Measurements from ENCODE around the gene ACE.

Gene ACE

DNA sequence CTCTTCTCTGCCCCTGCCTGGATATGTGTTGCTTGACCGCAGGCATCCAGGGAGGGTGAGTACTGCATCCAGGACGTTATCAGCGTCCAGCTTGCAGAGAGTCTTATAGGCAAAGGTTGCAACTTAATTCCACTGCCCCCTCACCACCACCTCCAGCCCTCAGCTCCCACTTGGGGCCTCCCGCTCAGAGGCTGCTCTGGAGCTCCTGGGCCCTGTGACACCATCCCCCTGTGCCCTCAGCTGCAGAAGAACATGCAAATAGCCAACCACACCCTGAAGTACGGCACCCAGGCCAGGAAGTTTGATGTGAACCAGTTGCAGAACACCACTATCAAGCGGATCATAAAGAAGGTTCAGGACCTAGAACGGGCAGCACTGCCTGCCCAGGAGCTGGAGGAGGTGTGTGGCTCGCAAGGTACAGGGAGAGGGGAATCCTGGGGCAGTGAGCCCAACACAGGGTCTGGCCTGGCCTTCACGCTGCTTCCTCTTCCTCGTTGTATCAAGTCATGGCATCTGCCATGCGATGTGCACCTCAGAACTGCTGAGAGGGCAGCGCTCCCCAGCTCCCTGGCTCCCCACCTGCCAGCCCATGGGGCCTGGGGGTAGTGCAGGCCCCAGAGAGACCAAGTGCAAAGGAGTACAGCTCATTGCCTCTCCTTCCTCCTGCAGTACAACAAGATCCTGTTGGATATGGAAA, 9.6 kb downstream of the ACE start:
- no peak for FAIRE-seq
- no peak for TF ChIP-seq POLR2A (IDR thresholded peaks at IDR 0.05; ENCODE audit: low read depth, low read length)
- no peak for DNase-seq (ENCODE audit: insufficient read length, low spot score)

DNA sequence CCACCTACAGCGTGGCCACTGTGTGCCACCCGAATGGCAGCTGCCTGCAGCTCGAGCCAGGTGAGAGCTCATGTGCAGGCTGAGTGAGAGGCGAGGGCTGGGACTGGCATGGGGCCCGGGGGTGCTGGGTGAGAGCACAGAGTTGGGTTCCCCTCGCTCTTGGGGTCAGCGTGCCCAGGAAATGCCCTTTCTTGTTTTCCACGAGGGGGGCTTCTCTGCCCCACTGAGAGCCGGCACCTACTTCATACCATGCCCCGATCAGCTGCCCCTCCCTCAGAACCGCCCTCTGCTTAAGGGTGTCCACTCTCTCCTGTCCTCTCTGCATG, 10.1 kb downstream of the ACE start:
- TF ChIP-seq POLR2A (IDR thresholded peaks at IDR 0.05; ENCODE audit: low read depth, low read length), result no peak
- DNase-seq (ENCODE audit: insufficient read length, low spot score) (no peak), FAIRE-seq (no peak)

DNA sequence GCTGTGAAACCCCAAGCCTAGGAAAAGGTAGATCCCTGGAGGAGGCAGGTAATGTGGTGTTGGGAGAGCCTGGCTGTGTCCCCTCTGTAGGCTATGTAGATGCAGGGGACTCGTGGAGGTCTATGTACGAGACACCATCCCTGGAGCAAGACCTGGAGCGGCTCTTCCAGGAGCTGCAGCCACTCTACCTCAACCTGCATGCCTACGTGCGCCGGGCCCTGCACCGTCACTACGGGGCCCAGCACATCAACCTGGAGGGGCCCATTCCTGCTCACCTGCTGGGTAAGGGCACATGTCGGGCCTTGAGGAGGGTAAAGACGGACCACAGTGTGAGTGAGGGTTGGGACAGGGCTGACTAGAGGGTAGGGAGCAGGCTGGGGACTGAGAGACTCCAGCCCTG, 12.0 kb downstream of the ACE start:
- DNase-seq (ENCODE audit: insufficient read length, low spot score) (no peak), FAIRE-seq (no peak)
- no peak for TF ChIP-seq POLR2A (IDR thresholded peaks at IDR 0.05; ENCODE audit: low read depth, low read length)

DNA sequence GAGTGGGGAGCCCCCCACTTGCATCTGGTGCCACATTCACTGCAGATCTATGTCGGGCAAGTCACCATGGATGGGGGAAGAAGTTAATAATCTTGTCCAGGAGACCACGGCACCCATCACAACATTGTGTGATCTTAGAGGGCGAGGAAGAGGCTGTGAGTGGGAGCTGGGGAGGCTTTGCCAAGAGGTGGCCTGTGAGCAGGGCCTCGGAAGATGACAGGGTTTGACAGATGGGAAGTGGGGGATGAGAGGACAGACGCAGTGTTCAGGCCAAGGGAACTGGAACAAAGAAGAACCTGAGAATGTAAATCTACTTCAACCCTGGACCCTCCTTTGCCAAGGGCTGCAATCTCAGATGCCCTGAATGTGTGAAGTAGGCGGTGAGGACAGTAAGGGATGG, 12.4 kb downstream of the ACE start:
- DNase-seq (ENCODE audit: insufficient read length, low spot score) (no peak), FAIRE-seq (no peak)
- TF ChIP-seq POLR2A (IDR thresholded peaks at IDR 0.05; ENCODE audit: low read depth, low read length), result no peak

DNA sequence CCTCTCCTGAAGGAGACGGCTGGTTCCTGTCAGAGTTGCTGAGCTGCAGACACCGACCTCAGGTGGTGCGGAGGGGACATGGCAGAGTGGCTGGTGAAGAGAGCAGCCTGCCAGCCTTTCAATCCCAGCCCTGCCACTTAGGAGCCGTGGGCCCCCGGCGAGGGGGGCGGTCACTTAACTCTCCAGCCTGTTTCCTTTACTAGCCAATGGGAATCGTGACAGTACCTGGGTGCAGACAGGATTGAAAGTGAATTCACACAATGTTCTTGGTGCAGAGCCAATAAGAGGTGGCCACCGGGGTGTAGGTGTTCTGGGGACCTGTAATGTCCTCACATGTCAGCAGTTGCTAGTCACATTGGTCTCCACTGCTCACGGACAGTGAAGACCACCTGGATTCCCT, 13.5 kb downstream of the ACE start:
- no peak for DNase-seq (ENCODE audit: insufficient read length, low spot score)
- TF ChIP-seq POLR2A (IDR thresholded peaks at IDR 0.05; ENCODE audit: low read depth, low read length), result no peak
- FAIRE-seq, result no peak

DNA sequence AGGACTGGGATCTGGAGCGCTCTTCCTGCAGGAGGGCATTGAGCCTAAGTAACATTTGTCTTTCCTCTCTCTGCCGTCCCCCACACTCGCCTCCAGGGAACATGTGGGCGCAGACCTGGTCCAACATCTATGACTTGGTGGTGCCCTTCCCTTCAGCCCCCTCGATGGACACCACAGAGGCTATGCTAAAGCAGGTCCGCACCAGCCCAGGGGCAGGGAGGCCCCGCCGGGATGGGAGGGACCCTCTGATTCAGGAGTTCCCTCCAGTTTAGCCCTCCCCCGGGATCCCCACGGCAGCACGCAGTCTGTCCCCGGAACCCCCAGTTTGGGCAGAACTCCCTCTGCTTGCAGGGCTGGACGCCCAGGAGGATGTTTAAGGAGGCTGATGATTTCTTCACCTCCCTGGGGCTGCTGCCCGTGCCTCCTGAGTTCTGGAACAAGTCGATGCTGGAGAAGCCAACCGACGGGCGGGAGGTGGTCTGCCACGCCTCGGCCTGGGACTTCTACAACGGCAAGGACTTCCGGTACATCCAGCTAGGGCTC, 14.1 kb downstream of the ACE start:
- DNase-seq (ENCODE audit: insufficient read length, low spot score) (no peak), FAIRE-seq (no peak)
- no peak for TF ChIP-seq POLR2A (IDR thresholded peaks at IDR 0.05; ENCODE audit: low read depth, low read length)

DNA sequence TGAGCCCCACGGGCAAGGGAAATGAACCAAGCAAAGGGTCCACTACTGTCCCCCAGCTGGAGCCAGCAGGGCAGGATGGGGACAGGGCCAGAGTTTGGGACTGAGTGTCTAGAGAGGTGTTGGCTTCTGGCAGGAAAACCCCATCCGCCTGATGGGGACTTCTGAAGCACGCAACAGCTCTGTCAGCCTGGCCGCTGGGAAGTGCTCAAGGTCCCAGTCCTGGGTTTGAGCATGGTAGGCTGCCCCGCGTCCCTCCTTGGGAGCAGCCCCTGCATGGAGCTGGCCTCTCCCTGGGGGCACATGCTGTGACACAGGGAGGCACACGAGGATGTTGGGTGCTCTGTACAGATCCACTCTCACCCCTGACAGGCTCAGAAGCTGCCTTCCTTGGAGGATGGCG, 14.6 kb downstream of the ACE start:
- no peak for DNase-seq (ENCODE audit: insufficient read length, low spot score)
- no peak for TF ChIP-seq POLR2A (IDR thresholded peaks at IDR 0.05; ENCODE audit: low read depth, low read length)
- FAIRE-seq, result no peak

DNA sequence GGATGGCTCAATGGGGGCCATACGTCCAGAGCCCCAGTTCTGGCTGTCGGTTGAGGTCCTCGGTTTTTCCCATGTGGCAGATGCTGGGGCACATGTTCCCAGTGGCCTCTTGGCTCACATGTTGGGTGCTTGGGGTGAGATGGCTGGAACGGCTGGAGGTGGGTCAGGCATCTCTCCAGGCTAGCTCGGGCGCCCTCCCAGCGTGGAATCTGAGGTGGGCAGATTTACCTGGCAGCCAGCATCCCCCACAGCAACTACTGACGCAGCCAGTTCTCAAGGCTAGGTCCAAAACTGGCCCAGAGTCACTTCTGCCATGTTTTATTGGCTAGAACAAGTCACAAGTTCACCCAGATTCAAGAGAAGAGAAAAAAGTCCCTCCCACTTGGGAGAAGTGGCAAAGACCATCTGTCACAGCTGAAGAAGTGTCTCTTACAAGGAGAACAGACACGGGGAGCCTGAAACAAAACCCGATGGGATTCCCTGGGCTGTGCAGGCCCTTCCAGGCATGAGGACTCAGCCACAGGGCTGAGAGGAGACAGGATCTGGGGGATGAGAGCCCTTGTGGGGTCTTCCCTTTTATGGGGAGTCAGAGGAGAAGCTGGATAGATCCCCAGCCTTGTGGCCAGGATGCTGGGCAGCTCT, 15.2 kb downstream of the ACE start:
- no peak for FAIRE-seq
- DNase-seq (ENCODE audit: insufficient read length, low spot score), result no peak
- TF ChIP-seq POLR2A (IDR thresholded peaks at IDR 0.05; ENCODE audit: low read depth, low read length), result no peak

DNA sequence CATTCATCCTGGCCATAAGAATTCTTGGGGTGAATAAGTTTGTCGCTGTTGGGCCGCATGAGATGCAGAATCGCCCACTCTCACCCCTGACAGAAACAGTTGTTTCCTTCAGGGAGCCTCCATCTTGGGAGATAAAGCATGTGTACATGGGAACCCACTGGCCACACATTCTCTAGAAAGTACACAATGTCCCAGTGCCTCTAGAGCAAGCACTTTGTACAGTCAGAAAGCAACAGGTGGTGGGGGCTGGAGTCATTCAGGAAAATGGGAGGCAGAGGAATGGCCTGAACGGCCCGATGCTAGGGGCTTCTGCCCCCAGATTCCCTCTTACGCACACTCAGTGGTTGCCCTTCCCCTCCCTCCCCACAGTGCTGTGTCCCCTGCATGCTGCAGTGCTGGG, 16.1 kb downstream of the ACE start:
- TF ChIP-seq POLR2A (IDR thresholded peaks at IDR 0.05; ENCODE audit: low read depth, low read length), result no peak
- no peak for DNase-seq (ENCODE audit: insufficient read length, low spot score)
- no peak for FAIRE-seq

DNA sequence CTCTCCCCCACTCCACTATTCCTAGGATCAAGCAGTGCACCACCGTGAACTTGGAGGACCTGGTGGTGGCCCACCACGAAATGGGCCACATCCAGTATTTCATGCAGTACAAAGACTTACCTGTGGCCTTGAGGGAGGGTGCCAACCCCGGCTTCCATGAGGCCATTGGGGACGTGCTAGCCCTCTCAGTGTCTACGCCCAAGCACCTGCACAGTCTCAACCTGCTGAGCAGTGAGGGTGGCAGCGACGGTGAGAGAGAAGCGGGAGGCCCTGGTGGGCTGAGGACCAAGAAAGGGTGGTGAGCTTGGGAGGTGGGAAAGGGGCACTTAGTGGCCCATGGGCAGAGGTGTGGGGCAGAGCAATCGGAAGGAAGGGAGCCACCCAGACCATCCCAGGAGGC, 16.6 kb downstream of the ACE start:
- TF ChIP-seq POLR2A (IDR thresholded peaks at IDR 0.05; ENCODE audit: low read depth, low read length), result no peak
- no peak for FAIRE-seq
- DNase-seq (ENCODE audit: insufficient read length, low spot score), result no peak

DNA sequence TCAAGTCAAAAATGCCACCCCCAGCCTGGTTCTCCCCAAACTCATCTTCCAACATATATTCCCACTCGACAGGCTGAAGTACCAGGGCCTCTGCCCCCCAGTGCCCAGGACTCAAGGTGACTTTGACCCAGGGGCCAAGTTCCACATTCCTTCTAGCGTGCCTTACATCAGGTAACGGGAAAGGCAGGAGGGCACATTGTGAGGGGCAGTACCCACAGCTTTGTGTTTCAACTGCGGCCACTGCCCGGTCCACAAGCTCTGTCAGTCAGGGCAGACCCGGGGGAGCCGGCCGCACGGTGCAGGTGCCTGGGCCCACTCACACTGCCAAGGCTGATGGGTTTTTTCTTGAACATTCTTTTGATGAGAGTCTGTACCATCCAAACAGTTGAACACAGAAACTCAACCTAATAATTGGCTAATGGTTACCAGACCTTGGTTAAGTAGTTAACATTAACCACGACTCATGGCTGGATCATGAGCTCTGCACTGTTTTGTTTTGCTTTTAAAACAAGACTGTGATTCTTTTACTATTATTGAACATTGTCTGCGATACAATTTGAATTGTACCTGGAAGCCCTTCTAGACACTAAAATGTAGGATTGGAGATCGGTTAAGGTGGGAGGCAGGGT, 17.6 kb downstream of the ACE start:
- DNase-seq (ENCODE audit: insufficient read length, low spot score) (no peak), FAIRE-seq (no peak)
- TF ChIP-seq POLR2A (IDR thresholded peaks at IDR 0.05; ENCODE audit: low read depth, low read length), result no peak

DNA sequence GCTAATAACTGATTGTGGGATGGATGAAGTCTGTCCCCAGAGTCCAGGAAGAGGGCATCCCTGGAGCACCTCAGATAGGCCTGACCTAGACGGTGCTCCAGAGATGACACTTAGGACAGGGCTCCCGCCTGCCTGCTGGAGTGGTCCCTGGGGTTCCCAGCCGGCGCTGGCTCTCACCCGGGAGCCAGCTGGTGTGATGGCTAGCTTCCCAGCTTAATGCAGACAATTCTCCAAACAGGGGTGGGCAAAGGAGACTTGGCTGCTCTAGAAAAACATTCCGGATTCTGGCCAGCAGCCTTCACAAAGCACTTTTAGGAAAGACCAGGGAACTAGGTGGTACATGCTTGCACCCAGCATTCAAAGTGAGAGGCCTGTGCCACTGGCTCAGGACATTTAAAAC, 18.6 kb downstream of the ACE start:
- FAIRE-seq, result no peak
- no peak for DNase-seq (ENCODE audit: insufficient read length, low spot score)
- TF ChIP-seq POLR2A (IDR thresholded peaks at IDR 0.05; ENCODE audit: low read depth, low read length), result no peak

DNA sequence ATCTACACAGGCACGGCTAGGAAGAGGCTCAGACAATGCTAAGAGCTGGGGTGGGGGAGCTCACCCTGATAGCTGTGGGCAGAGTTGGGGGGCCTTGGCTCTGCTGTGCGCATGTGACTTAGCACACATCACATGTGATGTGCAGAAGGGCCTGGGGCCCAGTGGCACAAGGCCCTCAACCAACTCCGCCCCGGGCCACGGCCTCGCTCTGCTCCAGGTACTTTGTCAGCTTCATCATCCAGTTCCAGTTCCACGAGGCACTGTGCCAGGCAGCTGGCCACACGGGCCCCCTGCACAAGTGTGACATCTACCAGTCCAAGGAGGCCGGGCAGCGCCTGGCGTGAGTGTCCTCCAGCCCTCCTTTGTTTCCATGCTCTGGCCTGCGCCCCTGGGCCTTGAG, 19.3 kb downstream of the ACE start:
- no peak for TF ChIP-seq POLR2A (IDR thresholded peaks at IDR 0.05; ENCODE audit: low read depth, low read length)
- DNase-seq (ENCODE audit: insufficient read length, low spot score), result no peak
- no peak for FAIRE-seq

DNA sequence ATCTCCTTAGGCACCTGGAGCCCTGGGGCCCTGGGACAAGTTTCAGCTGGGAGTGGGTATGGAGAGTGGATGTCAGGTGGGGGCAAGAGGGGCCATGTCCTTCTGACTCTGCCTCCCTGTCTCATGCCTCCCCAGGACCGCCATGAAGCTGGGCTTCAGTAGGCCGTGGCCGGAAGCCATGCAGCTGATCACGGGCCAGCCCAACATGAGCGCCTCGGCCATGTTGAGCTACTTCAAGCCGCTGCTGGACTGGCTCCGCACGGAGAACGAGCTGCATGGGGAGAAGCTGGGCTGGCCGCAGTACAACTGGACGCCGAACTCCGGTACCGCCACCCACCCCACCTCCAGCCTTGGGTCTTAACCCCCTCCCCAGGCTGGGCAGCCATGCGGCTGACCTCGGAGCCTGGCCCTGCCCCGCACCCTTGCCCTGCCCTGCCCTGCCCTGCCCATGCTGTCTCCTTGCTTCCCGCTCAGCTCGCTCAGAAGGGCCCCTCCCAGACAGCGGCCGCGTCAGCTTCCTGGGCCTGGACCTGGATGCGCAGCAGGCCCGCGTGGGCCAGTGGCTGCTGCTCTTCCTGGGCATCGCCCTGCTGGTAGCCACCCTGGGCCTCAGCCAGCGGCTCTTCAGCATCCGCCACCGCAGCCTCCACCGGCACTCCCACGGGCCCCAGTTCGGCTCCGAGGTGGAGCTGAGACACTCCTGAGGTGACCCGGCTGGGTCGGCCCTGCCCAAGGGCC, 20.0 kb downstream of the ACE start:
- DNase-seq (ENCODE audit: insufficient read length, low spot score) (no peak), FAIRE-seq (no peak)
- no peak for TF ChIP-seq POLR2A (IDR thresholded peaks at IDR 0.05; ENCODE audit: low read depth, low read length)
